HG02840 (cell line): ENCODE data around the gene SIX5.

Experiments
- ATAC-seq: cut with Tn5 transposase; IDR thresholded peaks from one replicate; pipeline ENCODE4 v1.9.1; 2021; ENCODE audit warnings: mild to moderate bottlenecking, moderate library complexity, moderate number of reproducible peaks; ENCODE audit not compliant: unreplicated experiment, low FRiP score

Gene SIX5

GRCh38 chr19:45793178-45793564 is 24.1 kb upstream of the SIX5 start:
- ATAC-seq, result no peak

GRCh38 chr19:45792470-45793177 is 23.6 kb upstream of the SIX5 start, which contains the start of gene DMWD:
DMWD (minus strand) TSS chr19:45792845; CDS start chr19:45792756, 89 bp downstream.
- peak; percentile 86 for ATAC-seq

- ATAC-seq, result peak; percentile 14
These were observed 22.9 kb upstream of the SIX5 start for GRCh38 chr19:45791744-45792469.

GRCh38 chr19:45790942-45791341 is 21.9 kb upstream of the SIX5 start:
- ATAC-seq, result no peak

- ATAC-seq, result no peak
These were observed 20.2 kb upstream of the SIX5 start for GRCh38 chr19:45789035-45789786.

- no peak for ATAC-seq
These were observed 17.5 kb upstream of the SIX5 start for GRCh38 chr19:45786533-45786894.

GRCh38 chr19:45785781-45786532 is 16.9 kb upstream of the SIX5 start:
- no peak for ATAC-seq

GRCh38 chr19:45785097-45785496 is 16.0 kb upstream of the SIX5 start:
- no peak for ATAC-seq

- no peak for ATAC-seq
These were observed 15.0 kb upstream of the SIX5 start for GRCh38 chr19:45784096-45784495.

GRCh38 chr19:45782820-45783785 is 14.1 kb upstream of the SIX5 start:
- ATAC-seq, result no peak

GRCh38 chr19:45782162-45782691 is 13.2 kb upstream of the SIX5 start, which contains the start of gene DMPK:
DMPK (minus strand) TSS chr19:45782490; CDS start chr19:45782352, 138 bp downstream.
- no peak for ATAC-seq

GRCh38 chr19:45781214-45782161 is 12.4 kb upstream of the SIX5 start:
- ATAC-seq, result no peak

- ATAC-seq, result no peak
These were observed 11.6 kb upstream of the SIX5 start for GRCh38 chr19:45780448-45781213.

GRCh38 chr19:45780146-45780447 is 11.0 kb upstream of the SIX5 start:
- no peak for ATAC-seq

GRCh38 chr19:45779231-45780145 is 10.4 kb upstream of the SIX5 start:
- ATAC-seq, result no peak

GRCh38 chr19:45778010-45778661 is 9.1 kb upstream of the SIX5 start:
- no peak for ATAC-seq
